ENCODE results near the gene CHRNA1.

DNA sequence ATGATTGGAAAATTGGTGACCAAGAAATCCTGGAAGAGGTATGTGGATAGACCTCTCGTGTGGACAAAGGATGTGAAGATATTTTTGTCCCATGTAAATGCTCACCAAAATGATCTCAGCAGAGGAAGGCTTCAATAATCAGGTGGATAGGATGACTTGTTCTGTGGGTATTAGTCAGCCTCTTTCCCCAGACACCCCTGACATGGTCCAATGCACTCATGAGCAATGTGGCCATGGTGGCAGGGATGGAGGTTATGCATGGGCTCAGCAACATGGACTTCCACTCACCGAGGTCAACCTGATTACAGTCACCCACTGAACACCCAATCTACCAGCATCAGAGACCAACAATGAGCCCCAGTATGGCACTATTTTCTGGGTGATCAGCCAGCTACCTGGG is 20.2 kb downstream of the CHRNA1 start:
- TF ChIP-seq, protein P1, sequence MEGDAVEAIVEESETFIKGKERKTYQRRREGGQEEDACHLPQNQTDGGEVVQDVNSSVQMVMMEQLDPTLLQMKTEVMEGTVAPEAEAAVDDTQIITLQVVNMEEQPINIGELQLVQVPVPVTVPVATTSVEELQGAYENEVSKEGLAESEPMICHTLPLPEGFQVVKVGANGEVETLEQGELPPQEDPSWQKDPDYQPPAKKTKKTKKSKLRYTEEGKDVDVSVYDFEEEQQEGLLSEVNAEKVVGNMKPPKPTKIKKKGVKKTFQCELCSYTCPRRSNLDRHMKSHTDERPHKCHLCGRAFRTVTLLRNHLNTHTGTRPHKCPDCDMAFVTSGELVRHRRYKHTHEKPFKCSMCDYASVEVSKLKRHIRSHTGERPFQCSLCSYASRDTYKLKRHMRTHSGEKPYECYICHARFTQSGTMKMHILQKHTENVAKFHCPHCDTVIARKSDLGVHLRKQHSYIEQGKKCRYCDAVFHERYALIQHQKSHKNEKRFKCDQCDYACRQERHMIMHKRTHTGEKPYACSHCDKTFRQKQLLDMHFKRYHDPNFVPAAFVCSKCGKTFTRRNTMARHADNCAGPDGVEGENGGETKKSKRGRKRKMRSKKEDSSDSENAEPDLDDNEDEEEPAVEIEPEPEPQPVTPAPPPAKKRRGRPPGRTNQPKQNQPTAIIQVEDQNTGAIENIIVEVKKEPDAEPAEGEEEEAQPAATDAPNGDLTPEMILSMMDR (IDR thresholded peaks at IDR 0.05; ENCODE audit: low read length): no peak
- TF ChIP-seq EZH2 (IDR thresholded peaks at IDR 0.05; ENCODE audit: borderline replicate concordance, low read length): no peak

Measured in OCI-LY1 (cell line).